Neural cell (in vitro differentiated cells): ENCODE data around the gene CAV2.

Source experiments
- CTCF ChIP-seq: fragments of 450-650 bp; IDR thresholded peaks from 2 replicates; pipeline ENCODE4 v1.5.1; 2014; ENCODE audit warnings: antibody characterized with exemption, mild to moderate bottlenecking, moderate library complexity; ENCODE audit not compliant: poor library complexity, severe bottlenecking
- EZH2 ChIP-seq: fragments of 200-600, 300-800 bp; shearing (Covaris generic), sonication (generic); IDR thresholded peaks from 2 replicates; pipeline ENCODE4 v1.6.1; 2014; ENCODE audit warnings: antibody characterized with exemption, low read length, borderline replicate concordance, mild to moderate bottlenecking; ENCODE audit not compliant: insufficient read depth, poor library complexity, severe bottlenecking
- MXI1 ChIP-seq: fragments of 450-650 bp; conservative IDR thresholded peaks from 2 replicates; pipeline ENCODE4 v1.6.1; 2014; ENCODE audit warnings: antibody characterized with exemption, mild to moderate bottlenecking; ENCODE audit not compliant: poor library complexity, severe bottlenecking
- POLR2AphosphoS5 ChIP-seq: IDR thresholded peaks from 2 replicates; pipeline ENCODE4 v1.6.1; 2012
- RAD21 ChIP-seq: fragments of 450-650 bp; conservative IDR thresholded peaks from 2 replicates; pipeline ENCODE4 v1.6.1; 2014; ENCODE audit warnings: antibody characterized with exemption, mild to moderate bottlenecking, moderate library complexity
- TAF1 ChIP-seq: IDR thresholded peaks from 2 replicates; pipeline ENCODE4 v1.6.1; 2012; ENCODE audit warnings: low read depth
- TF ChIP-seq, protein P1 (sequence below): IDR thresholded peaks from 2 replicates; pipeline ENCODE4 v1.6.1; 2012; ENCODE audit warnings: borderline replicate concordance

GRCh38 chr7:116532102-116532688 lies 32.7 kb downstream of the CAV2 start:
- TF ChIP-seq EZH2 (no peak), CTCF (no peak), MXI1 (no peak), POLR2AphosphoS5 (no peak), RAD21 (no peak), TAF1 (no peak)
- TF ChIP-seq, protein P1, sequence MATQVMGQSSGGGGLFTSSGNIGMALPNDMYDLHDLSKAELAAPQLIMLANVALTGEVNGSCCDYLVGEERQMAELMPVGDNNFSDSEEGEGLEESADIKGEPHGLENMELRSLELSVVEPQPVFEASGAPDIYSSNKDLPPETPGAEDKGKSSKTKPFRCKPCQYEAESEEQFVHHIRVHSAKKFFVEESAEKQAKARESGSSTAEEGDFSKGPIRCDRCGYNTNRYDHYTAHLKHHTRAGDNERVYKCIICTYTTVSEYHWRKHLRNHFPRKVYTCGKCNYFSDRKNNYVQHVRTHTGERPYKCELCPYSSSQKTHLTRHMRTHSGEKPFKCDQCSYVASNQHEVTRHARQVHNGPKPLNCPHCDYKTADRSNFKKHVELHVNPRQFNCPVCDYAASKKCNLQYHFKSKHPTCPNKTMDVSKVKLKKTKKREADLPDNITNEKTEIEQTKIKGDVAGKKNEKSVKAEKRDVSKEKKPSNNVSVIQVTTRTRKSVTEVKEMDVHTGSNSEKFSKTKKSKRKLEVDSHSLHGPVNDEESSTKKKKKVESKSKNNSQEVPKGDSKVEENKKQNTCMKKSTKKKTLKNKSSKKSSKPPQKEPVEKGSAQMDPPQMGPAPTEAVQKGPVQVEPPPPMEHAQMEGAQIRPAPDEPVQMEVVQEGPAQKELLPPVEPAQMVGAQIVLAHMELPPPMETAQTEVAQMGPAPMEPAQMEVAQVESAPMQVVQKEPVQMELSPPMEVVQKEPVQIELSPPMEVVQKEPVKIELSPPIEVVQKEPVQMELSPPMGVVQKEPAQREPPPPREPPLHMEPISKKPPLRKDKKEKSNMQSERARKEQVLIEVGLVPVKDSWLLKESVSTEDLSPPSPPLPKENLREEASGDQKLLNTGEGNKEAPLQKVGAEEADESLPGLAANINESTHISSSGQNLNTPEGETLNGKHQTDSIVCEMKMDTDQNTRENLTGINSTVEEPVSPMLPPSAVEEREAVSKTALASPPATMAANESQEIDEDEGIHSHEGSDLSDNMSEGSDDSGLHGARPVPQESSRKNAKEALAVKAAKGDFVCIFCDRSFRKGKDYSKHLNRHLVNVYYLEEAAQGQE = no peak
